ENCODE measurements around the gene FALEC.

GRCh38 chr1:150576794-150577556 lies 61.4 kb downstream of the FALEC start:
- TF ChIP-seq POLR2AphosphoS5 (IDR thresholded peaks at IDR 0.05; ENCODE audit: low read depth, low read length): peak; percentile 49
- no peak for TF ChIP-seq SIN3A (IDR thresholded peaks at IDR 0.05; ENCODE audit: borderline replicate concordance, insufficient read depth, low read length)

Measured in PFSK-1 (cell line).